Epidermal melanocyte (primary cell): ENCODE data around the gene SLC12A6.
"Not testable (repeated sequence)": the region's sequence is repeated elsewhere in the genome, so short reads cannot be mapped to it uniquely, and the experiment has no call there.

Experiments used
- DNase-seq: peaks from one replicate; pipeline ENCODE4 v3.0.0; 2011; ENCODE audit warnings: low spot score; ENCODE audit not compliant: insufficient read length

SLC12A6 gene

DNA sequence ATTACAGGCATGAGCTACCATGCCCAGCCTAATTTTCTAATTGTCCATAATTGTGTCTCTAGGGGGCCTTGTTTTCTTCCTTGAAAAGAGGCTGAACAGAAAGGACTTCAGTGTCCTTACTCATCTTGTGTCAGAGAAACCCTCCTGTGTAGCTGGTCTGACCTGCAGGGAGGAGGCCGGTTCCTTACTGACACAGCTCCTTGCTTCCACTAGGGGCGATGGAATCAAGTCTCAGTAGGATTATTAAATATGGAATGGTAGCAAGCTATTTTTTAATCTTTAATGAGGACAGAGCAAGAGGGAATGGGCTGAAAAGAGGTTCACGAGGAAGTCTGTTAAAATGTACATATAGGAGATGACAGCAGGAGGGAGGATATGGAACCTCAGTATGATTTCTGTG, 20.8 kb upstream of the SLC12A6 start:
- no peak for DNase-seq

DNA sequence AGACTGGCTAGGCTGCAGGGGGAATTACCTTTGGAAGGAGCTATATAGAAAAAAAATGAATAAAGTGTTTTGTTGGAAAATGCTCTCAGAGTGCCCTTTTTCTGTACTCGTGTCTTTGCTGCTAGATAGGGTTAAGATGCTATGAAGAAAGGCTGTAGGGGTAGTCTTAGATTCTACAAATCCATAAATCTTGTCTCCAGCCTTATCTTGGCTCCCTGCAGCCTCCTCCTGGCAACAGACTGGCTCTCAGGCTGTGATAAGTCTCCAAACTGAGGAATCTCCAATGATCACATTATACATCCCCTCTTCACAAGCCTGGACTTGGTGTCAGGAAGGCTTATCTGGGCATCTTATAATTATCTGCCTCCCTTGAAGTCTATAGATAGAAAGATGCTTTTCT, 20.1 kb upstream of the SLC12A6 start:
- no peak for DNase-seq

DNA sequence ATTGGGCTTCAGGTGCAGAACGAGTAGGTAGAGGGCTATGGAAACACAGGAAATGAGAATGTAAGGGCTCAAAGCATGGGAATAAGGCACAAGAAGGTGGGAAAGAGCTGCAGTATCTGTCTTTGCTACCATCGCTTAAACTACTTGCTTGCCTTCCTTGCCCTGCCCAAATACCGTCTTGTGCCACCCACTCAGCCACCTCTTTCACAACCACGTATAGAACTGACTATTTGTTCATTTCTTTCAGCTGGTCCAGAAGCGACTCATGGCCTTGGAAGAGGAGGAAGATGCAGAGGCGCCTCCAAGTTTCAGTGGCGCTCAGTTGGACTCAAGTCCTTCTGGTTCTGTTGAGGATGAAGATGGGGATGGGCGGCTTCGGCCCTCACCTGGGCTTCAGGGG, 17.7 kb upstream of the SLC12A6 start:
- DNase-seq = no peak

DNA sequence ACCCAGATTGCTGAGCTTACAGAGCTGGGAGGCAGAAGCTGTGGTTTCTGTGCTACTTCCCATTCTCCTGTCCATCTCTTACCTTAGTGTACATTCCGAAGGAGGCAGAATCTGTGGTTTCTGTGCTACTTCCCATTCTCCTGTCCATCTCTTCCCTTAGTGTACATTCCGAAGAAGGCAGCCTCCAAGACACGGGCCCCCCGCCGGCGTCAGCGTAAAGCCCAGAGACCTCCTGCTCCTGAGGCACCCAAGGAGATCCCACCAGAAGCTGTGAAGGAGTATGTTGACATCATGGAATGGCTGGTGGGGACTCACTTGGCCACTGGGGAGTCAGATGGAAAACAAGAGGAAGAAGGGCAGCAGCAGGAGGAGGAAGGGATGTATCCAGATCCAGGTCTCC, 16.7 kb upstream of the SLC12A6 start:
- DNase-seq = no peak

DNA sequence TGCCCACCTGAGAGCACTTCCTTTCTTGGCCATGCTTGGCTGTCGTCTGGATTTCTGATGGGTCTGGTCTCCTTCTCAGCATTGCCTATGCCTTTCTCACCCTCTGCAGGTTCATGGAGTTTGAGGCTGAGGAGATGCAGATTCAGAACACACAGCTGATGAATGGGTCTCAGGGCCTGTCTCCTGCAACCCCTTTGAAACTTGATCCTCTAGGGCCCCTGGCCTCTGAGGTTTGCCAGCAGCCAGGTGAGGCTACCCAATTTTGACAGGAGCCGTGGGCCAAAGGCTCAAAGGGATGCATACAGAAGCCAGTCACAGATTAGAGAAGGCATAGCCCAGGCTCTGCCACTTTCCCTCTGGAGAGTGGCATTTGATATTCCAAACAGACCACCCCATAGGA, 16.0 kb upstream of the SLC12A6 start:
- DNase-seq = no peak

DNA sequence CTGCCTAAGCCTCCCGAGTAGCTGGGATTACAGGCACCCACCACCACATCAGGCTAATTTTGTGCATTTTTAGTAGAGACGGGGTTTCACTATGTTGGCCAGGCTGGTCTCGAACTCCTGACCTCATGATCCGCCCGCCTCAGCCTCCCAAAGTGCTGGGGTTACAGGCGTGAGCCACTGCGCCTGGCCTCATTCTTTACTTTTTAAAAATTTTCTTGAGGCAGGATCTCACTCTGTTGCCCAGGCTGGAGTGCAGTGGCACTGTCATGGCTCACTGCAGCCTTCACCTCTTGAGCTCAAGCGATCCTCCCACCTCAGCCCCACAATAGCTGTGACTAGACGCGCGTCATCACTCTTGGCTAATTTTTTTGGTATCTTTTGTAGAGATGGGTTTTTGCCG, 15.4 kb upstream of the SLC12A6 start:
- DNase-seq = not testable (repeated sequence)

DNA sequence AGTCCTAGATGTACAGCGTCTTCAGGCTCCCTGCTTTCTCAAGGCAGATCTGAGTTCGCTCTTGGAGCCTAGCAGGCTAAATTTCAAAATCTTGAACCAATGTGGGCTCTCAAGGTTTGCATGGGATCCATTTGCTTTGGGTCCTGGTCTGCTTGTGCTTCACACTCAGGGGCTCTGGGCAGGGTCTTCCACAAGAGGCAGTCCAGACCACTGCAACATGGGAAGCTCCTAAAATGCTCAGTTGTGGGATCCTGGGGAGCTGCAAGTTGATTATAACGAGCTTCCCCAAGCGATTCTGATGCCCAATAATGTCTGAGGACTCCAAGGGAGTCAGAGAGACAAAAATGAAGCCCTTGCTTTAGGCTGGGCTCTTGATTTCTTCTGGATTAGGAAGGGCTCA, 12.2 kb upstream of the SLC12A6 start:
- DNase-seq = no peak

DNA sequence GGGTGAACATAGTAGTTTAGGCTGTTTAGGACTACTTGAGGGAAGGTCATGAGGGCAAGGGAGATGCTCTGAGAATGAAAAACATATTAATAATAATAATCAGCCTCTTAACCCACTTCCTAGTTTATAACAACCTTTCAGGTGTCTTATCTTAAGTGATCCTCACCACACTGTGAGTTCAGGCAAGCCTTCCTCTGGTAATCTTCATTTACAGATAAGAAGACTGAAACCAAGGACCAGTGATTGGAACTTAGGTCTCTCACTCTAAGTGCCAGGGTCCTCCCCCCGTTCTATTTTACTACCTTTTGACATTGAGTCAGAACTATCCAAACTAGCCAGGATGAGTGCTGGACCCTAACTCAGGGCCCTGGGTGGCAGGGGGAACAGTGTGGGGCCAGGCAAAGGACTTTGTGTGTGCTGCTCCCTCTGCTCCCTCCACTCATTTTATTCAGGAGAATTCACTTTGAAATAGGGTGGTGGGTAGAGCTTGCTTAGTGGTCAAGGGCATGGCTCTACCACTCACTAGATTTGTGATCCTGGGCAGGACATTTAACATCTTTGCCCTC, 11.2 kb upstream of the SLC12A6 start:
- no peak for DNase-seq

DNA sequence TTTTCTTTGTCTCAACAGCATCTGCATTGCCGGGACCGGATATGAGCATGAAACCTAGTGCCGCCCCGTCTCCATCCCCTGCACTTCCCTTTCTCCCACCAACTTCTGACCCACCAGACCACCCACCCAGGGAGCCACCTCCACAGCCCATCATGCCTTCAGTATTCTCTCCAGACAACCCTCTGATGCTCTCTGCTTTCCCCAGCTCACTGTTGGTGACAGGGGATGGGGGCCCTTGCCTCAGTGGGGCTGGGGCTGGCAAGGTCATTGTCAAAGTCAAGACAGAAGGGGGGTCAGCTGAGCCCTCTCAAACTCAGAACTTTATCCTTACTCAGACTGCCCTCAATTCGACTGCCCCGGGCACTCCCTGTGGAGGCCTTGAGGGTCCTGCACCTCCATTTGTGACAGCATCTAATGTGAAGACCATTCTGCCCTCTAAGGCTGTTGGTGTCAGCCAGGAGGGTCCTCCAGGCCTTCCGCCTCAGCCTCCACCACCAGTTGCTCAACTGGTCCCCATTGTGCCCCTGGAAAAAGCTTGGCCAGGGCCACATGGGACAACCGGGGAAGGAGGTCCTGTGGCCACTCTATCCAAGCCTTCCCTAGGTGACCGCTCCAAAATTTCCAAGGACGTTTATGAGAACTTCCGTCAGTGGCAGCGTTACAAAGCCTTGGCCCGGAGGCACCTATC, 10.5 kb upstream of the SLC12A6 start:
- DNase-seq = no peak

DNA sequence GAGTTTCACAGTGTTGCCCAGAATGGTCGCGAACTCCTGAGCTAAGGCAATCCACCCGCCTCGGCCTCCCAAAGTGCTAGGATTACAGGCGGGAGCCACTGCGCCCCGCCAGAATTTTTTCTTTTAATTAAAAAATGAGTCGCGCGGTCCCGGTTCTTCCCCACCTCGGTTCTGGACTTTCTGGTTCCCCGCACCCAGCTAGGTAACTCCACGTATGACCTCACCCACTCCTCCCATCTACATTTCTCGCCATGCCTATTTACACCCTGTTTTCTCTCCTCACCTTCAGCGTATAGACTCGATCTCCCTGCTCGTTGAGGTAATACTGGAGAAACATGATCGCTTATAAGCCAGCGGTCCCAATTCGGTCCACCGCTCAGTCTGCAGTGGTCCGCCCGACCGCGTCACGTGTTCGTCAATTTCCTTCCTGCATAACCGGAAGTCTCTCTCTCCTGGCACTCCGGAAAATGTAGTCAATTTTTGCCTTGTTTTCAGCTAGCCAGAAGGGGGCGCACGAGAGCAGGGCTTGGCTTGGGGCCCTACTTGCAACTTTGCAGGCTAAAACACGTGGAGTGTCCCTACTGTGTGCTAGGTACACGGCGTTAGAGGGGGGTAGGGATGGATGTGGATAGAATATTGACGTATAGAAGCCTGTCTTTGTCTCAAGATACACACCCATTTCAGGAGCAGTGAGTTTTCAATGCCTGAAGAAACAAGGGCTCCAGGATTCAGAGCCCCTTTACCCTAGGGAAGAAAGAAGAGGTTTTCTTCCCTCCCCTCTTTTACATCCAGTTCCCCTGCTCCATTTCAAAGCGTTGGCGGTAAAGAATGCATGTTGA, 5.4 kb upstream of the SLC12A6 start, which contains the start of the genes NOP10 and NUTM1:
Gene NOP10 (minus strand): TSS at position 400 of the 839 bp plus-strand sequence. CDS start 63 bp downstream, at position 337.
Gene NUTM1 (plus strand): TSS at position 579 of the 839 bp plus-strand sequence. CDS start 382 bp downstream, outside the sequence.
- DNase-seq = peak; percentile 60

DNA sequence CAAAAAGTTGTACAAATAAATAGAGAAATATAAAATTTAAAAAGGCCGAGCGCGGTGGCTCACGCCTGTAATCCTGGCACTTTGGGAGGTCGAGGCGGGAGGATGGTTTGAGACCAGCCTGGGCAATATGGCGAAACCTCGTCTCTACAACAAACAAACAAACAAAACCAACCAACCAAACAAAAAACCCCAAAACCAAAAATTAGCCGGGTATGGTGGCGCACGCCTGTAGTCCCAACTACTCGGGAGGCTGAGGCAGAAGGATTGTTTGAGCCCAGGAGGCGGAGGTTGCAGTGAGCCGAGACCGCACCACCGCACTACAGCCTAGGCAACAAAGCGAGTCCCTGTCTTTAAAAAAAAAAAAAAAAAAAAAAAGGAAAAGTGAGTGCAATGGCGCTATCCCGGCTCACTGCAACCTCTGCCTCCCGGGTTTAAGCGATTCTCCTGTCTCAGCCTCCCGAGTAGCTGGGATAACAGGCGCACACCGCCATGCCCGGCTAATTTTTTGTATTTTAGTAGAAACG, 4.7 kb upstream of the SLC12A6 start:
- not testable (repeated sequence) for DNase-seq

DNA sequence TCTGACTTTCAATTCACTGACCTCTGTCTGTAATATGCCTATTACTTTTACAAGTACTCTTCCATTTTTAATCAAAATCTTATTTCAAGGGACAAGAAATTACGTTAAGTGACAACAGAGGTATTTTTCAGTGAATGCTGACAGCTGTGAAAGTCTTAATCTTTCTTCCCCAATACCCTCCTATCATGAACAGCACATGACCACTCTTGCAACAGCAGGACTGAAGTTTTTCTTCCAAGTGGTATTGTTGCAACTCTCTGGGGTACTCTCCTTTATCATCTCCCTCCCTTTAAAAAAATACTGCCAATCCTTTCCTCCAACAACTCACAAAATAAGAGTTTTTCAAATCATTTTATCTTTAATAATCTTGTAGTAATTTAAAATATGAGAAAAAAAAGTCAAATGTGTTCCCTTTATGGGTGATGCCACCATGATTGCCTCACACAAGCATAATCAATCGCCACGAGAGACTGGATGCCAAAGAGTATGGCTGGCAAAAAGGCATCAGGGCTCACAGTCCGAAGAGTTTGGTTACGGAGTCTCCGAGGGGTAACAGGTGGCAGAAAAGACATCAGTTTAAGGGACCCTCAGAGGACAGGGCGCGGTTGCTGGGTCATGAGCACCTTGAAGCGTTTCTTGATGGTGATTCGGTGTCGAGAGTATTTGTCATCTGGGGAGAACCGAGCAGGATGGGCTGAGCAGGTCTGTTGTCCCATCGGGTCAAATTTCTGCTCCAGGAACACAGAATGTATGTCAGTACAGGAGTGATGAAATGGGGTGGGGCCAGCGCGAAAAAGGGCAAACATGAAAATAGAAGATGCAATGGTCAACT, 4.0 kb upstream of the SLC12A6 start:
- DNase-seq = no peak

DNA sequence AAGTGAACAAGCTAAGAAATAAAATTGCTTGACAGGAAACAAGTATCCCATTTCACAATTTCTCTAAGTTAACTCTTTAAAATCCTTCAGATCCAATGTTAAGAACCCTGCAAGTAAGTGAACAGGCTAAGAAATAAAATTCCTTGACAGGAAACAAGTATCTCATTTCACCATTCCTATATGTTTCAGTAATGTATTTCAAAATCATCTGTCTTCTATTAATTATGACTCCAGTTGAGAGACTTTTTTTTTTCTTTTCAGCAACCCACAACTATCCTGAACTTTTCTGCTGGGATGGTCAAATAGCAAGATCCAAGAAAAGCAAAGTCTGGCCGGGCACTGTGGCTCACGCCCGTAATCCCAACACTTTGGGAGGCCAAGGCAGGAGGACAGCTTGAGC, 2.4 kb upstream of the SLC12A6 start:
- no peak for DNase-seq

DNA sequence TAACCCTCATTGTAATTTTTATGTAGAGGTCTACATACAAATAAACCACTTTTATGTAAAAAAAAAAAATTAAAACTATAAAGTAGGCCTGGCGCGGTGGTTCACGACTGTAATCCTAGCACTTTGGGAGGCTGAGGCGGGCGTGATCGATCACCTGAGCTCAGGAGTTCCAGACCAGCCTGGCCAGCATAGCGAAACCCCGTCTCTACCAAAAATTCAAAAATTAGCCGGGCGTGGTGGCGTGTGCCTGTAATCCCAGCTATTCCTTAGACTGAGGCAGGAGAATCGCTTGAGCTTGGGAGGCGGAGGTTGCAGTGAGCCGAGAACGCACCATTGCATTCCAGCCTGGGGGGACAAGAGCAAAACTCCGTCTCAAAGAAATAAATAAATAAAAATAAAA, 766 bp upstream of the SLC12A6 start:
- DNase-seq = no peak

DNA sequence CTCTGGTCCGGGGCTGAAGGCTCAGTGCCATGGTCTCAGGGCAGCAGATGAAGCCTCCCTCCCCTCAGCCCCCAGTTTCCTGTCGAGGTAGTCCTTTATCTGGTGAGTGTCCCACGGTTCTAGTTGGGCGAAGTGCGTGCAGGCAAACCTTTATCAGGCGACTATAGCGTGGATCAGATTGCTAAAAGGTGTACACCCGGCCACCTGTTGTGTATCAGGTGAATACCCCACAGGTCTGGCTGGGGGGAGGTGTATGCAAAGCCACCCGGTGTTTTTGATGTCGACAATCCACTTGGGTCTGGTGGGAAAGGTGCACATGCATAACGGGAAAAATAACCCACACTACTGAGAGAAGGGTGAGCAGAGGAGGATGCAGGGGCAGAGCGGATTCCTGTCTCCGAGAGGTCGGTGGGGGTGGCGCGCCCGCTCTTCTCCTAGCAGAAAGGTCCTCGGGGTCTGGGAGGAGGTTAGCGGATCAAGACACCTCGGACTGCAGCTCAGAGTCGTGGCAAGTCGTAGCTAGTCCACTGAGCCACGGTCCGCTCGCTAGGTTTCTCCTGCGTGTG, 507 bp downstream of the SLC12A6 start:
- DNase-seq = no peak

DNA sequence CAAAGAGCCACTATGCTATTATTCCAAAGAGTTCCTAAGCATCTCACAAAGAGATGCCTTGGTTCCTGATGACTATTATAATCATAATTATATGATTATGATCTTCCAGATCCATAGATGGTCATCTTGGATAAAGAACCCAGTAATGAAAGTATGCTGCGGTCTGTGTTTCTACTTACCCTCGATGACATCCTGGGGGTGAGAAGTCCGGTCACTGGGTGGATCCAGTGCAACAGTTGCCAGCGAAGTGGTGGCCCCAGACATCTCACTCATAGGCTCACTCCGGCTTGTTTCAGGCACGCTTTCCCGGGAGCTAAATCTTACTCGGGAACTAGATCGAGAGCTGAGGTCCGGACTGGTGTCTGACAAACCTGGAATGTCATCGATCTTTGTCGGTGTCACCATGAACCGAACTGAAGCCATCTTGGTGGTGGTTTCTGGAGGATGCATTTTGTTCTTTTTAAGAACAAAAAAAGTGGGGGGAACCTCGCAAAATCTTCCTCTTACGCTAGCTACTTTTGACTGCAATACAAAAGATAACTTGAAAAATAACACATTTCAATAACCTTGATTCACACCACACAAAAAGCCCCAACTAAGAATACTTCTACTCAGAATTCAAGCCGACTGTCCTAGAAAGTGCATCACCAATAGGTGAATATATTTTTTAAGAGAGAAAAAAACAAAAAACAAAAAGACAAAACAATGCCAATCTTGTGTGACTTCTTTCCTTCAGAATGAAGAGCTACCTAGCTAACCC, 1.2 kb downstream of the SLC12A6 start:
- DNase-seq = no peak

DNA sequence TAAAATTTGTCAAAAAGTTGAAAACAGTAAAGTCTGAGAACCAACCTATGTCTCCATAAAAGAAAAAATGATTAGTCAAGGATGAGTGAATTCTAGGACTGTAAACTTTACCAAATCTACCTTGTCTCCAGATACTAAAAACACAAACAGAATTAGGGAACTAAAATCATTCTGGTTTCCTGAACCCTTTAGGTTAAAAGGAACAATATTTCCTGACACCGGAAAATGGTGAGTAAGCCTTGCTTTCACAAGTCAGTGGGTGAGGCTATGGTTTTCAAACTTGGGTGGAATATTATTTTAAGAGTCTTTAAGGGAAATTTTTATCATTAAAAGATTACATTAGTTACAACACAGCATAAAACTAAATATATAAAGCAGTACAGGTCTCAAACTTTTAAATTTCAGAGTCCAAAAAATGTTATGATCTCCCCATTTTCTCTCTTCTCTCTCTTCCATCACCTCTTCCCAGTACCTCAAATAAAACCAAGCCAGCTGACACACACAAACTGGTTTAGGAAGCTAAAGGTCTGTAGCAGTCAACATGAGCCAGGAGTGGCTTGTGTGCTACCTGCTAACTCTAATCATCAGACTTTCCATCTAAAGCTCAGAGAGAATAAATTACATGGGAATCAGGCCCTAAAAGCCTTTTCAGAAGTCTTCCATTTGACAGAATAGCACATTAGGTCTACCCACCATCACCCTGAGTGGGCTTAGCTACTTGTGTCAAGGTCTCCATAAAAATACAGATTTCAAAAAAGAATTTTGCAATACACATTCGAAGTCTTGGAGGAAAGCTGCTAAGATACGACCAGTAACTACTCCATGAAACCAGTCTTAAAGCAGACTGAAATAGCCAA, 2.2 kb downstream of the SLC12A6 start:
- DNase-seq = no peak

DNA sequence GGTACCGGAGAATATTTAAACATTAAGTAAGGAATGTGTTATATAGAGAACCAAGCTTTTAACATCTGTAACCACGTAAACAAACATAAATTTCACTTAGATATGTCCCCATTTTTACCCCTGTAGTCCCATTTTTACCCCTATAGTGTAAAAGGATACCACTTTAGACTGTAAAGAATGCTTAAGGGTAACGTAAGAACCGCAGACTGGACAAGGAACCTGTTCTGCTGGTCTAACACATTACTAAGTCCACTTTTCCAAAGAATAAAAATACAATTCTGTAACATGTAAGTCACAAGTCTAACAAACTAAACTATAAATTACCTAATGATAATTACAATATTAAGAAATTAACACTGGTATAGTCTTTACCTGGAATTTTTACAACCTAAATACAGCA, 2.9 kb downstream of the SLC12A6 start:
- DNase-seq = no peak

DNA sequence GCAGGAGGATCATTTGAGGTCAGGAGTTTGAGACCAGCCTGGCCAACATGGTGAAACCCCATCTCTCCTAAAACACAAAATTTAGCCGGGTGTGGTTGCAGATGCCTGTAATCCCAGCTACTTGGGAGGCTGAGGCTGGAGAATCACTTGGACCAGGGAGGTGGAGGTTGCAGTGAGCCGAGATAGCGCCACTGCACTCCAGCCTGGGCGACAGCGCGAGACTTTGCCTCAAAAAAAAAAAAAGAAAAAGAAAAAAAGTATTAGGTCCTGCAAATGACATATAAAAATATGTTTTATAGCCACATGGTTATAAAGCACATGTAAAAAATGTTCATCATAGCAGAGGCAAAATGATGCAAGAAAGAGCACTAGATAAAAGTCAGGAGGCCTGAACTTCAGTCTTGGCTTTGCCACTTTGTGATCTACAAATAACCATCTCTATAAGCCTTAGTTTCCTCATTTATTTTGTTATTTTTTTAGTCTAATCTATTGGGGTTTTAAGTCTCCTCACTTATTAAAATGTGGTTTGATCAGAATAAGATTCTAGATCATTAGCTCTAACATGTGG, 4.9 kb downstream of the SLC12A6 start:
- no peak for DNase-seq
